RWPE1 (cell line): ENCODE measurements around the gene SLC66A3.

ENCODE experiments used
- CTCF ChIA-PET: fragments of 350-600 bp; sonication (Branson Sonifier 250); formaldehyde crosslinking; extraction: SDS; loops from one replicate; lab custom pipeline; 2021; lab: Yijun Ruan, JAX
- POLR2A ChIA-PET: fragments of 400-600 bp; formaldehyde crosslinking; extraction: SDS; loops from one replicate; lab custom pipeline; 2020; ENCODE audit warnings: antibody characterized with exemption; ENCODE audit not compliant: low non-redundant PET; lab: Yijun Ruan, JAX
- DNase-seq: peaks from one replicate; pipeline ENCODE4 v3.0.0; 2012; ENCODE audit warnings: low spot score
- H3K27ac ChIP-seq: fragments of 450-650 bp; 2 replicates; pipeline ENCODE4 v1.5.1; 2017
- CTCF ChIP-seq: fragments of 450-650 bp; conservative IDR thresholded peaks from 2 replicates; pipeline ENCODE4 v1.5.1; 2017; ENCODE audit warnings: low read depth, mild to moderate bottlenecking

SLC66A3 gene

GRCh38 chr2:11157731-11158130 is 2.5 kb downstream of the SLC66A3 start:
- no peak for DNase-seq
- ChIA-PET CTCF (interaction anchor here (1.2 kb wide), 1 partner anchor 25 kb away, joined by 6 read pairs; a partner anchor contains a TSS), POLR2A (no interaction called here)
- no peak overlapping the region for H3K27ac ChIP-seq
- TF ChIP-seq CTCF = no peak

GRCh38 chr2:11158916-11159573 is 3.8 kb downstream of the SLC66A3 start:
- POLR2A ChIA-PET = no interaction called here
- H3K27ac ChIP-seq = no peak overlapping the region
- TF ChIP-seq CTCF = no peak
- no peak for DNase-seq
- CTCF ChIA-PET = interaction anchor here (0.6 kb wide), 1 partner anchor 135 kb away, joined by 4 read pairs; no protein-coding TSS in a partner anchor

GRCh38 chr2:11159574-11160170 is 4.4 kb downstream of the SLC66A3 start:
- CTCF ChIA-PET = no interaction called here
- no peak overlapping the region for H3K27ac ChIP-seq
- no peak for DNase-seq
- POLR2A ChIA-PET = no interaction called here
- TF ChIP-seq CTCF = no peak

- TF ChIP-seq CTCF = no peak
- POLR2A ChIA-PET = no interaction called here
- no peak for DNase-seq
- CTCF ChIA-PET = no interaction called here
- H3K27ac ChIP-seq = no peak overlapping the region
Observed at GRCh38 chr2:11160256-11160655, 5.0 kb downstream of the SLC66A3 start.

- CTCF ChIA-PET = interaction anchor here (1.7 kb wide), 1 partner anchor 28 kb away, joined by 8 read pairs; a partner anchor contains a TSS
- POLR2A ChIA-PET = no interaction called here
- no peak for TF ChIP-seq CTCF
- H3K27ac ChIP-seq = no peak overlapping the region
- no peak for DNase-seq
Observed at GRCh38 chr2:11160731-11161455, 5.6 kb downstream of the SLC66A3 start.

- no peak for DNase-seq
- no peak for TF ChIP-seq CTCF
- H3K27ac ChIP-seq = no peak overlapping the region
- ChIA-PET CTCF (interaction anchor here (0.7 to 1.7 kb wide), 4 partner anchors 29 to 329 kb away, joined by 3 to 9 read pairs (median 7); a partner anchor contains a TSS), POLR2A (no interaction called here)
Observed at GRCh38 chr2:11161747-11162146, 6.5 kb downstream of the SLC66A3 start.
